Stimulated activated naive B cell treated with anti-CD40 and anti-IgM and Interleukin-4, amounts not matched to agents 10 μg/mL and 1 μg/mL and 100 μg/mL, for 72 hours (primary cell): ENCODE measurements around the gene SORCS2.

ENCODE experiments used
- ATAC-seq, 2 donors: fragments of 150-1000 bp; cut with Tn5 transposase; replicated peaks; 2 replicates each; pipeline ENCODE4 v1.10.0; 2021; ENCODE audit warnings: moderate library complexity in 1 of 2
- DNase-seq: peaks from one replicate; pipeline ENCODE4 v3.0.0; 2021
- H3K27ac Mint-ChIP-seq: one replicate; pipeline ENCODE4 v1.8.0; 2022; ENCODE audit warnings: mild to moderate bottlenecking, mixed read lengths
- H3K27me3 Mint-ChIP-seq, 2 donors: one replicate each; pipeline ENCODE4 v1.8.0; 2022; ENCODE audit warnings: mixed read lengths in 2 of 2
- H3K36me3 Mint-ChIP-seq, 2 donors: one replicate each; pipeline ENCODE4 v1.8.0; 2022; ENCODE audit warnings: mixed read lengths in 2 of 2, mild to moderate bottlenecking in 1 of 2
- H3K4me1 Mint-ChIP-seq, 2 donors: one replicate each; pipeline ENCODE4 v1.8.0; 2022; ENCODE audit warnings: mixed read lengths in 2 of 2, mild to moderate bottlenecking in 1 of 2
- H3K4me3 Mint-ChIP-seq, 2 donors: one replicate each; pipeline ENCODE4 v1.8.0; 2022; ENCODE audit warnings: mild to moderate bottlenecking in 2 of 2, mixed read lengths in 2 of 2, moderate library complexity in 1 of 2
- H3K9me3 Mint-ChIP-seq, 2 donors: one replicate each; pipeline ENCODE4 v1.8.0; 2022; ENCODE audit warnings: mixed read lengths in 2 of 2, mild to moderate bottlenecking in 1 of 2

The SORCS2 gene

DNA sequence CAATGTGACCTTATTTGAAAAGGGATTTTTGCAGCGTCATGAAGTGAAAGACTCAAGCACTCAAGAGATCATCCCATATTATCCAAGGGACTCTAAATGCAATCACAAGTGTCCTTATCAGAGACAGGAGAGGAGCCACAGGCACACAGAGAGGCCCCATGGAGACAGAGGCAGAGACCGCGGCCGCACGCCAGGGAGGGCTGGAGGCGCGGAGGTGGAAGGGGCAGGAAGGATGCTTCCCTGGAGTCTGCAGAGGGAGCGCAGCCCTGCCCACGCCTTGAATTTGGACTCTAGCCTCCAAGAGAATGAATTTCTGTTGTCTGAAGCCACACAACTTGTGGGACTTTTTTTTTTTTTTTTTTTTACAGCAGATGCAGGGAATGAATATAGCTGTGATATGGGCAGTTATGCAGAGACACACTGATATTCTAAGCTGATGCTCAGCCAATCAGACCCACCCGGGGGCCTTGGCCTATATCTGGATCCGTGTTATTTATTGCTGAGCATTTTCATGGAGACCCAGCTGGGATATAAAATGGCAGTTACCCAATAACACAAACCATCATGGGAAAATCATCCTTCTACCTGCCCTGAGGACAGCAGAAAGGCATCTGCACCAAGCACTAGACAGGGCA lies 487.2 kb downstream of the SORCS2 start:
- ATAC-seq (no peak), DNase-seq (no peak)
- H3K4me1 Mint-ChIP-seq = no peaks in the 10 kb centered on the region
- no peak overlapping the region for H3K4me3 Mint-ChIP-seq
- peaks cover 6 to 7% of the 10 kb centered on the region in 2 donors for H3K27me3 Mint-ChIP-seq
- H3K36me3 Mint-ChIP-seq = no peaks in the 10 kb centered on the region
- H3K27ac Mint-ChIP-seq = no peak overlapping the region
- H3K9me3 Mint-ChIP-seq = peaks cover 3 to 7% of the 10 kb centered on the region in 2 donors

- DNase-seq = no peak
- peaks cover 3 to 7% of the 10 kb centered on the region in 2 donors for H3K9me3 Mint-ChIP-seq
- no peaks in the 10 kb centered on the region for H3K36me3 Mint-ChIP-seq
- peaks cover 6 to 7% of the 10 kb centered on the region in 2 donors for H3K27me3 Mint-ChIP-seq
- no peak for ATAC-seq
- no peak overlapping the region for H3K27ac Mint-ChIP-seq
- H3K4me3 Mint-ChIP-seq = no peak overlapping the region
- no peaks in the 10 kb centered on the region for H3K4me1 Mint-ChIP-seq
These were observed 487.8 kb downstream of the SORCS2 start for GRCh38 chr4:7680106-7680505.

DNA sequence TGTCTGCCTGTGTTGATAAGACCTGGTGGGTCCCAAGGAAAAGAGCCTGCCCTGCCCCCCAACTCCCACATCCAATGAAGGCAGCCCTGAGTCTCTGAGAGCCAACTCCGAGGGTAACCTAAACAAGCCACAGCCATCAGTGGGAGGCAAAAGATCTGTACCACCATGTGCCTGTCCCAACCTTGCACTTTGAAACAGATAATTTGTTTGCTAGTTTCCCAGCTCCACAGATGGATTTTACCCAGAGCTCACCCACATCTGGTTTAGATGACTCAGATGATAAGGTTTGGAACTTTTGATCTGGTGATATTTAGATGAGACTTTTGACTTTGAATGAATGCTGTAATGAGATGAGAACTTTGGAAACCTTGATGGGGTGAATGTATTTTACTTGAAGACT lies 488.4 kb downstream of the SORCS2 start:
- DNase-seq (no peak), ATAC-seq (no peak)
- Mint-ChIP-seq H3K27me3 (peaks cover 6 to 7% of the 10 kb centered on the region in 2 donors), H3K36me3 (no peaks in the 10 kb centered on the region), H3K4me1 (no peaks in the 10 kb centered on the region), H3K4me3 (no peak overlapping the region), H3K9me3 (peaks cover 3 to 7% of the 10 kb centered on the region in 2 donors), H3K27ac (no peak overlapping the region)

- H3K27me3 Mint-ChIP-seq = peaks cover 1 to 2% of the 10 kb centered on the region in 2 donors
- no peaks in the 10 kb centered on the region for H3K4me1 Mint-ChIP-seq
- H3K4me3 Mint-ChIP-seq = no peak overlapping the region
- no peak for ATAC-seq
- no peak for DNase-seq
- H3K9me3 Mint-ChIP-seq = peaks cover 3 to 7% of the 10 kb centered on the region in 2 donors
- no peak overlapping the region for H3K27ac Mint-ChIP-seq
- no peaks in the 10 kb centered on the region for H3K36me3 Mint-ChIP-seq
These were observed 490.9 kb downstream of the SORCS2 start for GRCh38 chr4:7683126-7683703.

DNA sequence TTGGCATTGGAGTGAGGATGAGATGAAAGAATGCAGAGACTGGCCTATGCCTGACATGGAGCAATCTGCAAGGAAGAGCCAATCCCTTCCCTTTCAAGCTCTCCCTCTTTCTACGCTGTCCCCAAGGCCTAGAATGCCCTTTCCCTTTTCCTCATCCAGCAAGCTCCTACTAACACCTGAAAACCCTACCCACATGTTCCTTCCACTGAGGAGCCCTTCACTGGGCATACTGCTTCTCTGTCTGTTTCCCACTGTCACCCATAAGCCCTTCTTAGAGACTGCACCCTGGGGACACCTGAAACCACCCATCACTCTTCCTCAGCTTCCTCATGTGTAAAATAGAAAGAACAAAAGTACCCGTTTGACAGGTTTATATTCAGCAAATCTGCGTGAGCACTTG lies 492.0 kb downstream of the SORCS2 start:
- no peaks in the 10 kb centered on the region for H3K4me1 Mint-ChIP-seq
- H3K36me3 Mint-ChIP-seq = no peaks in the 10 kb centered on the region
- H3K4me3 Mint-ChIP-seq = no peak overlapping the region
- no peak for ATAC-seq
- peaks cover 3 to 7% of the 10 kb centered on the region in 2 donors for H3K9me3 Mint-ChIP-seq
- H3K27ac Mint-ChIP-seq = no peak overlapping the region
- H3K27me3 Mint-ChIP-seq = no peaks in the 10 kb centered on the region
- DNase-seq = no peak

- Mint-ChIP-seq H3K27me3 (no peaks in the 10 kb centered on the region), H3K9me3 (peaks cover 3 to 4% of the 10 kb centered on the region in 2 donors), H3K27ac (no peak overlapping the region), H3K36me3 (no peaks in the 10 kb centered on the region), H3K4me3 (no peak overlapping the region), H3K4me1 (no peaks in the 10 kb centered on the region)
- DNase-seq = no peak
- ATAC-seq = no peak
These were observed 493.9 kb downstream of the SORCS2 start for GRCh38 chr4:7686070-7686870.

GRCh38 chr4:7687006-7687405 lies 494.7 kb downstream of the SORCS2 start:
- no peak for DNase-seq
- peaks cover 3 to 4% of the 10 kb centered on the region in 2 donors for H3K9me3 Mint-ChIP-seq
- H3K36me3 Mint-ChIP-seq = no peaks in the 10 kb centered on the region
- no peaks in the 10 kb centered on the region for H3K4me1 Mint-ChIP-seq
- no peak for ATAC-seq
- no peaks in the 10 kb centered on the region for H3K27me3 Mint-ChIP-seq
- no peak overlapping the region for H3K4me3 Mint-ChIP-seq
- no peak overlapping the region for H3K27ac Mint-ChIP-seq

GRCh38 chr4:7687796-7688195 lies 495.5 kb downstream of the SORCS2 start:
- Mint-ChIP-seq H3K27me3 (no peaks in the 10 kb centered on the region), H3K36me3 (no peaks in the 10 kb centered on the region), H3K4me3 (no peak overlapping the region), H3K27ac (no peak overlapping the region), H3K4me1 (no peaks in the 10 kb centered on the region), H3K9me3 (peaks cover 3 to 4% of the 10 kb centered on the region in 2 donors)
- ATAC-seq (no peak), DNase-seq (no peak)

DNA sequence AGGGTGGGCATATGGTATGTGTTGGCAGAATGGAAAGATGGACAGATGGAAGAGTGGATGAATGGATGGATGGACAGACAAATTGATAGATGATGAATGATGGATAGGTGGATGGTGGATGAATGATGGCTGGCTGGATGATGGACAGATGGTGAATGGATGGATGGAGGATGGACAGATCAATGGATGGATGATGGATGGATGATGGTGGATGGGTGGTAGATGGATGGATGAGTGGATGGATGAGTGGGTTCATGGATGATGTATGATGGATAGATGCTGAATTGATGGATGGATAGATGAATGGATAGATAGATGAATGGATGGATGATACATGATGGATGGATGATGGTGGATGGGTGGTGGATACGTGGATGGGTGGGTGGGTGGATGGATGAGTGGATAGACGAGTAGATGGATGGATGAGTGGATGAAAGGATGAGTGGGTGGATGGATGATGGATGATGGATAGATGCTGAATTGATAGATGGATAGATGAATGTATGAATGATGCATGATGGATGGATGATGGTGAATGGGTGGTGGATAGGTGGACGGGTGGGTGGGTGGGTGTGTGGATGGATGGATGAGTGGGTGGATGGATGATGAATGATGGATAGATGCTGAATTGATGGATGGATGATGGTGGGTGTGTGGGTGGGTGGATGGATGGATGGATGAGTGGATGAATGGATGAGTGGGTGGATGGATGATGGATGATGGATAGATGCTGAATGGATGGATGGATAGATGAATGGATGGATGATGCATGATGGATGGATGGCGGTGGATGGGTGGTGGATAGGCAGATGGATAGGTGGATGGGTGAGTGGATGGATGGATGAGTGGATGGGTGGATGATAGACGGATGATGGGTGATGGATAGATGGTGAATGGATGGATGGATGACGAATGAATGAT lies 497.7 kb downstream of the SORCS2 start:
- Mint-ChIP-seq H3K27ac (no peak overlapping the region), H3K36me3 (no peaks in the 10 kb centered on the region), H3K9me3 (peaks cover 0 to 2% of the 10 kb centered on the region in 2 donors), H3K4me1 (no peaks in the 10 kb centered on the region), H3K27me3 (no peaks in the 10 kb centered on the region), H3K4me3 (no peak overlapping the region)
- no peak for ATAC-seq
- DNase-seq = no peak

- Mint-ChIP-seq H3K4me1 (no peaks in the 10 kb centered on the region), H3K9me3 (peaks cover 0 to 2% of the 10 kb centered on the region in 2 donors), H3K27ac (no peak overlapping the region), H3K27me3 (no peaks in the 10 kb centered on the region), H3K4me3 (no peak overlapping the region), H3K36me3 (no peaks in the 10 kb centered on the region)
- no peak for DNase-seq
- ATAC-seq = no peak
These were observed 498.7 kb downstream of the SORCS2 start for GRCh38 chr4:7691061-7691460.

DNA sequence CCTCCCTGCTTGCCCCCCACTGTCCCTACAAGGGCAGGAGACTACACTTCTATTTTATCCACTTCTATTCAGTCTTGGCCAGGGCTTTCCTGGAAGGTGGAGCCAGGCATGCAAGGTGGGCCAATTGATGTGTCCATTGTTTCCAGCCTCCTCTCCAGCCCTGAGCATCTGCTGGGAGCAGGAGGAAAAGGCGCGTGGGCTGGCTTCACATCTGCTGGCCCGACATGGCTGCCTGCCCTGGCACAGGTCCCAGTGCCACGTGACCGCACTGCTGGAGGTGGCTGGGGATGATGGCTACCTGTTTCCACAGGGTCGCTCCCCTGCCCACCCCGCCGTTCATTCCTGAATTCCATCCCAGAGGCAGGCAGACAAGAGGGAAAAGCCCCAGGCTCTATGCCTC lies 499.6 kb downstream of the SORCS2 start:
- Mint-ChIP-seq H3K36me3 (no peaks in the 10 kb centered on the region), H3K4me3 (no peak overlapping the region), H3K27me3 (no peaks in the 10 kb centered on the region), H3K9me3 (peaks cover 0 to 2% of the 10 kb centered on the region in 2 donors), H3K27ac (no peak overlapping the region), H3K4me1 (no peaks in the 10 kb centered on the region)
- ATAC-seq = no peak
- DNase-seq = no peak

DNA sequence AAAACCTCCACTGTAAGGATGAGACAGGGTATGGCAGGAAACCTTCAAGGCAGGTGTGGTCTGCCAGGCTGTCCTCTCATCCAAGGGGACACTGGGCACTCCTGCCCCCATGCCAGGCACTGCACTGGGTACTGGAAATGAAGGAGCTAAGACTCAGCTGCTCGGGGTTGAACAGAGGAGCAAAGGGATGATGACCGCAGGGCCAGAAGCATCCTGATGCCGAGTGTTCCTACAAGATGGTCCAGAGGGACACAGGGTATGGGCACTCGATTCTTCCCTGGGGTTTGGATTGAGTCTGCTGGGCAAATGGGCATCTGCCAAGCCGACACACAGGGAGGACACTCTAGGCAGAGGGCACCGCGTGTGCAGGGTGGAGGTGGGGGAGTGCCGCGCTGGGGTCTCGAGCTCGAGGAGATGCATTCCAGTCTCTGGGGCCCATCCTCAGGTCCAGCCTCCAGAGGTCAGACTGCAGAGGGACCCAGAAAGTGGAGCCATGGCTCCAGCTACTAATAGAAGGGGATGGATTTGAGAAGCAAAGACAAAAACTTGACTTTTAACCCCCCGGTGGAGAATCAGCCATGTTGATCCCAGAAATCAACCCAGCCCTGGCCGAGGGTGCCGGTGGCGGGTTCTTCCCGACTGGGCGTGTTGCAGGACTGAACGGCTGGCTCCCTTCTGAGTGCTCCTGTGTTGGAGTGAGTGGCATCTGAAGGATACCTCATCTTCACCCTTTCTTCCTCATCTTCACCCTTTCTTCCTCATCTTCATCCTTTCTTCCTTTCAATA lies 500.3 kb downstream of the SORCS2 start:
- DNase-seq (no peak), ATAC-seq (no peak)
- Mint-ChIP-seq H3K4me1 (no peaks in the 10 kb centered on the region), H3K4me3 (no peak overlapping the region), H3K9me3 (peaks cover 0 to 2% of the 10 kb centered on the region in 2 donors), H3K27ac (no peak overlapping the region), H3K27me3 (peaks cover 0 to 5% of the 10 kb centered on the region in 2 donors), H3K36me3 (no peaks in the 10 kb centered on the region)

DNA sequence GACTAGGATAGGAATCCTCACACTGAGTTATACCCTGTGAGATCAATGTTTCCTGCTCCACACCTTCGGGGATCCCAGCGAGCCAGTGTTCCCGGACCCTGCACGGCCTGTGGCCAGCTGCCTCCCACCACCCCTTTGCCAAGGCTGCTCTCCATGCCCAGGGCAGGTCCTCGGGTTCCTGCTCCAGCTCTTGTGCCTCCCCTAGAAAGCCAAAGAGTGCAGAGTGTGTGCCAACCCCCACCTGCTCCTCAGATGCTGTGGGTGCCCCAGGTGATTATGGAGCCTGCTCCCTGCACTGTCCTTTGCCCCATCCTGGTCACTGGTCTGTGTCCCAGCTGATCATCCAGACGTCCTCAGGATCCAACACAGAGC lies 500.9 kb downstream of the SORCS2 start:
- peaks cover 0 to 5% of the 10 kb centered on the region in 2 donors for H3K27me3 Mint-ChIP-seq
- no peaks in the 10 kb centered on the region for H3K4me1 Mint-ChIP-seq
- no peak for DNase-seq
- H3K27ac Mint-ChIP-seq = no peak overlapping the region
- peaks cover 0 to 2% of the 10 kb centered on the region in 2 donors for H3K9me3 Mint-ChIP-seq
- no peak for ATAC-seq
- H3K4me3 Mint-ChIP-seq = no peak overlapping the region
- no peaks in the 10 kb centered on the region for H3K36me3 Mint-ChIP-seq
